GM12878 (cell line): ENCODE data around the gene CPNE4. TPM values are rescaled to one million over a fixed set of nuclear protein-coding genes. Genes with fewer than 3 reads are reported as not detected.

Source experiments
- ATAC-seq: fragments of 200-7000 bp; cut with Tn5 transposase; 3 replicates; pipeline ENCODE4 v1.9.1; 2020; ENCODE audit warnings: mild to moderate bottlenecking, moderate library complexity
- BruUV-seq: library from RNA; stranded (reverse); fragments of 400-500 nt; replicated peaks from 2 replicates; lab custom pipeline; 2021; lab: Mats Ljungman, UMichigan
- CTCF ChIA-PET: fragments of 300-600 bp; sonication (Branson Sonifier 250); formaldehyde crosslinking; extraction: SDS; loops from one replicate; lab custom pipeline; 2021; ENCODE audit warnings: inconsistent platforms; lab: Yijun Ruan, JAX
- POLR2A ChIA-PET: fragments of 350-600 bp; formaldehyde crosslinking; extraction: SDS; loops from one replicate; lab custom pipeline; 2021; ENCODE audit warnings: inconsistent platforms; lab: Charles Lee
- RAD21 ChIA-PET: fragments of 300-600 bp; sonication (Branson Sonifier 250); formaldehyde crosslinking; loops from one replicate; lab custom pipeline; 2023; ENCODE audit warnings: antibody characterized with exemption; ENCODE audit not compliant: unreplicated experiment; lab: Charles Lee
- SMC1A ChIA-PET: fragments of 300-600 bp; sonication (Branson Sonifier 250); formaldehyde crosslinking; loops from one replicate; lab custom pipeline; 2023; ENCODE audit not compliant: unreplicated experiment, uncharacterized antibody; lab: Charles Lee
- DNase-seq: peaks from one replicate; pipeline ENCODE4 v3.0.0-alpha.2; 2011; ENCODE audit warnings: low read depth, low spot score
- FAIRE-seq: peaks from 3 replicates; lab custom pipeline; 2011; peaks lifted over from hg19 to GRCh38; lab: Jason Lieb, UNC
- H2AFZ ChIP-seq: 2 replicates; pipeline ENCODE4 v1.6.0; 2011; ENCODE audit warnings: low read depth, low read length, control low read depth; ENCODE audit not compliant: control insufficient read depth
- H3K27ac ChIP-seq: 2 replicates; pipeline ENCODE4 v1.5.1; 2011; ENCODE audit warnings: control low read depth; ENCODE audit not compliant: control insufficient read depth, insufficient read depth
- H3K27me3 ChIP-seq, 2 experiments: replicated peaks in 1 of 2; 2 replicates each; pipeline versions ENCODE4 v1.6.0 to v1.6.1; 2011; ENCODE audit warnings: low read length in 1 of 2; ENCODE audit not compliant: control insufficient read depth in 2 of 2, insufficient read depth in 2 of 2
- H3K36me3 ChIP-seq, 2 experiments: 2 replicates each; pipeline ENCODE4 v1.5.1; 2011; ENCODE audit warnings: low read length in 1 of 2; ENCODE audit not compliant: control insufficient read depth in 2 of 2, insufficient read depth in 2 of 2
- H3K4me1 ChIP-seq: 2 replicates; pipeline ENCODE4 v1.6.1; 2011; ENCODE audit warnings: mild to moderate bottlenecking, low read length, moderate library complexity, mixed read lengths; ENCODE audit not compliant: control insufficient read depth, insufficient read depth
- H3K4me2 ChIP-seq: 2 replicates; pipeline ENCODE4 v1.6.0; 2011; ENCODE audit warnings: control low read depth; ENCODE audit not compliant: control insufficient read depth, insufficient read depth
- H3K4me3 ChIP-seq: fragments of 200-600 bp; sonication (generic); 2 replicates; pipeline ENCODE4 v1.5.1; 2016
- H3K79me2 ChIP-seq: 2 replicates; pipeline ENCODE4 v1.6.0; 2011; ENCODE audit warnings: low read length; ENCODE audit not compliant: control insufficient read depth, insufficient read depth
- H3K9ac ChIP-seq: 2 replicates; pipeline ENCODE4 v1.8.0; 2011; ENCODE audit warnings: low read length, control low read depth, mixed read lengths; ENCODE audit not compliant: control insufficient read depth, insufficient read depth
- H3K9me3 ChIP-seq: replicated peaks from 3 replicates; pipeline ENCODE4 v1.5.1; 2011; ENCODE audit warnings: mild to moderate bottlenecking, low read length; ENCODE audit not compliant: control insufficient read depth, insufficient read depth
- H4K20me1 ChIP-seq: 2 replicates; pipeline ENCODE4 v1.6.0; 2011; ENCODE audit not compliant: control insufficient read depth, insufficient read depth
- BCL11A ChIP-seq: IDR thresholded peaks from 2 replicates; pipeline ENCODE4 v1.6.1; 2011; ENCODE audit warnings: low read depth, low read length
- ELK1 ChIP-seq: IDR thresholded peaks from 2 replicates; pipeline ENCODE4 v1.6.1; 2012; ENCODE audit warnings: low read depth, low read length, improper control_type of control experiment
- HDAC6 ChIP-seq: fragments of 200-600 bp; sonication (generic); IDR thresholded peaks from one replicate; pipeline ENCODE4 v1.8.0; 2017; ENCODE audit warnings: antibody characterized with exemption; ENCODE audit not compliant: unreplicated experiment
- HDGF ChIP-seq: fragments of 450-650 bp; IDR thresholded peaks from 2 replicates; pipeline ENCODE4 v1.6.1; 2016; ENCODE audit warnings: antibody characterized with exemption
- IRF4 ChIP-seq: IDR thresholded peaks from 2 replicates; pipeline ENCODE4 v1.6.1; 2011; ENCODE audit warnings: low read depth, low read length
- NFXL1 ChIP-seq: fragments of 450-650 bp; IDR thresholded peaks from 2 replicates; pipeline ENCODE4 v1.6.1; 2017; ENCODE audit warnings: antibody characterized with exemption, mild to moderate bottlenecking, borderline replicate concordance
- NRF1 ChIP-seq: conservative IDR thresholded peaks from 2 replicates; pipeline ENCODE4 v1.6.1; 2011; ENCODE audit warnings: mild to moderate bottlenecking, low read depth, low read length, improper control_type of control experiment
- PBX3 ChIP-seq: IDR thresholded peaks from 2 replicates; pipeline ENCODE4 v1.6.1; 2011; ENCODE audit warnings: mild to moderate bottlenecking, low read depth, low read length, moderate library complexity; ENCODE audit not compliant: insufficient replicate concordance
- RCOR1 ChIP-seq: conservative IDR thresholded peaks from 2 replicates; pipeline ENCODE4 v1.6.1; 2012; ENCODE audit warnings: low read depth, low read length, improper control_type of control experiment
- SIN3A ChIP-seq: IDR thresholded peaks from 2 replicates; pipeline ENCODE4 v1.6.1; 2012; ENCODE audit warnings: low read depth, low read length, improper control_type of control experiment
- SP1 ChIP-seq: IDR thresholded peaks from one replicate; pipeline ENCODE4 v1.6.1; 2011; ENCODE audit warnings: low read depth, low read length
- YBX1 ChIP-seq: fragments of 450-650 bp; IDR thresholded peaks from 2 replicates; pipeline ENCODE4 v1.6.1; 2016; ENCODE audit warnings: antibody characterized with exemption
- ZBED1 ChIP-seq: IDR thresholded peaks from 2 replicates; pipeline ENCODE4 v1.6.1; 2016; ENCODE audit warnings: borderline replicate concordance
- ZZZ3 ChIP-seq: IDR thresholded peaks from 2 replicates; pipeline ENCODE4 v1.6.1; 2011; ENCODE audit warnings: low read depth; ENCODE audit not compliant: control insufficient read depth, insufficient read length
- WGBS: methylation state at CpG from one replicate; pipeline ENCODE4 v1.1.6; 2016; ENCODE audit warnings: low lambda C conversion rate; ENCODE audit not compliant: insufficient replicate concordance, insufficient coverage; ENCODE audit errors: missing lambda C conversion rate; 5-methylcytosine and 5-hydroxymethylcytosine counted together
- in situ Hi-C: fragments of 300-500 bp; cut with MboI; formaldehyde crosslinking; loops from 9 replicates; pipeline ENCODE4 v1.14.3; 2018; ENCODE audit warnings: mixed read lengths
- intact Hi-C: fragments of 100-400 bp; cut with micrococcal nuclease; formaldehyde crosslinking; loops from one replicate; pipeline ENCODE4 v1.14.2; 2022; ENCODE audit not compliant: unreplicated experiment
- polyA plus RNA-seq, 11 experiments: library from polyadenylated mRNA; depleted of rRNA in 4 of 11; unstranded in 6 of 11; stranded (reverse) in 5 of 11; fragments of >200 nt; fragmentation: Nextera tagmentation in 4 of 11; fragmentation: Illumina TruSeq in 1 of 11; extraction: Ambion mirVana in 4 of 11; extraction: Trizol in 1 of 11; gene quantifications; 1 replicate in 1 of 11; 2 replicates in 10 of 11; pipeline versions ENCODE4 v1.2.1 to v1.2.3, GENCODE V29; 2011 to 2016; ENCODE audit warnings: inconsistent platforms in 2 of 11, missing spikeins in 2 of 11, low read depth in 1 of 11
- total RNA-seq, 4 experiments: library from RNA; depleted of rRNA in 3 of 4; stranded (reverse); fragments of >200 nt in 3 of 4; fragmentation: Illumina TruSeq in 1 of 4; extraction: Trizol in 1 of 4; gene quantifications; 2 replicates each; pipeline versions ENCODE4 v1.2.1 to v1.2.3, GENCODE V29; 2013 to 2021

CPNE4 gene
- total and polyA plus RNA-seq, 10 of the 15 experiments (the other 5 are each of a cell fraction or from before 2014, with no cell fraction given), result 0.17 to 1.9 (median 0.48) TPM; not detected in 1

- TF ChIP-seq PBX3 (no peak), RCOR1 (no peak)
These were observed 62.3 kb downstream of the CPNE4 start (continued) for GRCh38 chr3:131972550-131972949.

GRCh38 chr3:131972091-131972490 is 62.7 kb downstream of the CPNE4 start:
- H3K4me3 ChIP-seq, result no peak overlapping the region
- H3K27me3 ChIP-seq, result no peaks in the 10 kb centered on the region
- ChIA-PET SMC1A (interaction anchor here (1.6 to 4.0 kb wide), 2 partner anchors 9 to 14 kb away, joined by 3 to 18 read pairs; no protein-coding TSS in a partner anchor), POLR2A (no interaction called here), CTCF (interaction anchor here (0.9 kb wide), 1 partner anchor 1075 kb away, joined by 3 read pairs; no protein-coding TSS in a partner anchor), RAD21 (interaction anchor here (1.0 kb wide), 1 partner anchor 8 kb away, joined by 3 read pairs; no protein-coding TSS in a partner anchor)
- no peaks in the 10 kb centered on the region for H3K79me2 ChIP-seq
- DNase-seq, result no peak
- no peak for ATAC-seq
- intact Hi-C loops, result no loop called here
- no peak overlapping the region for H3K4me2 ChIP-seq
- no peak overlapping the region for H2AFZ ChIP-seq
- WGBS, result 46% methylated on average over 3 of the region's 3 CpGs
- no peak overlapping the region for H3K9ac ChIP-seq
- no peaks in the 10 kb centered on the region for H3K4me1 ChIP-seq
- H3K36me3 ChIP-seq, result no peaks in the 10 kb centered on the region
- TF ChIP-seq BCL11A (no peak), IRF4 (no peak), ZBED1 (no peak), ZZZ3 (no peak), ELK1 (no peak), SIN3A (no peak), HDAC6 (no peak), SP1 (no peak), YBX1 (no peak), NRF1 (no peak), NFXL1 (no peak), HDGF (no peak)
- no peaks in the 10 kb centered on the region for H3K9me3 ChIP-seq
- BruUV-seq, result no TSS peak
- H4K20me1 ChIP-seq, result no peaks in the 10 kb centered on the region
- in situ Hi-C loops, result no loop called here
- H3K27ac ChIP-seq, result no peak overlapping the region
- no peak for FAIRE-seq
